Measurements from ENCODE around the gene MTMR12. TPM values are rescaled to one million over a fixed set of nuclear protein-coding genes. Genes with fewer than 3 reads are reported as not detected.

MTMR12 gene
- total RNA-seq, 6 experiments from 2014 or later = 20.7 to 26.0 (median 22.4) TPM

DNA sequence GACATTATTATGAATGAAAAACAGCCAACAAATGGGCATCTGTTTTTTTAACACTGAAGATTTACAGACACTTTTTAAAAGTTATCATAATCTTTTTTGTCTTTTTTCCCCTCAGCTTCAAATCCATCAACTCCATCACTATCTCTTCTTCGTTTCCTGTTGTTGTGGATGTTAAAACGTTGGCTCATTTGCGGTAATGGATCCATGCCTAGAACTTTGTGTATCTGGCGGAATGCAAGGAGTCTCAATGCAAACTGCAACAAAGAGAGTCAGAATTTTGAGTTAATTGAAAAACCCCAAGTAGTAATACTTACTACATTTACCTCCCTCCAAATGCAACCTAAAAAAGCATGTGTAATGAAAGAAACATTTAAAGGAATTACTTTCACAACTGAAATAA is 42.9 kb upstream of the MTMR12 start:
- TF ChIP-seq, protein P1, sequence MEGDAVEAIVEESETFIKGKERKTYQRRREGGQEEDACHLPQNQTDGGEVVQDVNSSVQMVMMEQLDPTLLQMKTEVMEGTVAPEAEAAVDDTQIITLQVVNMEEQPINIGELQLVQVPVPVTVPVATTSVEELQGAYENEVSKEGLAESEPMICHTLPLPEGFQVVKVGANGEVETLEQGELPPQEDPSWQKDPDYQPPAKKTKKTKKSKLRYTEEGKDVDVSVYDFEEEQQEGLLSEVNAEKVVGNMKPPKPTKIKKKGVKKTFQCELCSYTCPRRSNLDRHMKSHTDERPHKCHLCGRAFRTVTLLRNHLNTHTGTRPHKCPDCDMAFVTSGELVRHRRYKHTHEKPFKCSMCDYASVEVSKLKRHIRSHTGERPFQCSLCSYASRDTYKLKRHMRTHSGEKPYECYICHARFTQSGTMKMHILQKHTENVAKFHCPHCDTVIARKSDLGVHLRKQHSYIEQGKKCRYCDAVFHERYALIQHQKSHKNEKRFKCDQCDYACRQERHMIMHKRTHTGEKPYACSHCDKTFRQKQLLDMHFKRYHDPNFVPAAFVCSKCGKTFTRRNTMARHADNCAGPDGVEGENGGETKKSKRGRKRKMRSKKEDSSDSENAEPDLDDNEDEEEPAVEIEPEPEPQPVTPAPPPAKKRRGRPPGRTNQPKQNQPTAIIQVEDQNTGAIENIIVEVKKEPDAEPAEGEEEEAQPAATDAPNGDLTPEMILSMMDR (IDR thresholded peaks at IDR 0.05) = no peak
- Mint-ChIP-seq H3K27me3 (ENCODE audit: insufficient read depth) (no peaks in the 10 kb centered on the region), H3K4me3 (no peak overlapping the region), H3K27ac (no peak overlapping the region), H3K4me1 (ENCODE audit: low read depth) (peaks cover 7% of the 10 kb centered on the region; the same call in 1 of the 2 replicates), H3K36me3 (ENCODE audit: low read depth) (peaks cover 18% of the 10 kb centered on the region), H3K9me3 (no peaks in the 10 kb centered on the region)
- no peak for DNase-seq

- H3K9me3 Mint-ChIP-seq = no peaks in the 10 kb centered on the region
- no peak overlapping the region for H3K27ac Mint-ChIP-seq
- no peaks in the 10 kb centered on the region for H3K27me3 Mint-ChIP-seq (ENCODE audit: insufficient read depth)
- peaks cover 20% of the 10 kb centered on the region for H3K36me3 Mint-ChIP-seq (ENCODE audit: low read depth)
- TF ChIP-seq, protein P1 (IDR thresholded peaks at IDR 0.05) = no peak
- H3K4me3 Mint-ChIP-seq = no peak overlapping the region
- no peak for DNase-seq
- H3K4me1 Mint-ChIP-seq (ENCODE audit: low read depth) = peaks cover 7% of the 10 kb centered on the region; the same call in 1 of the 2 replicates
Measured at GRCh38 chr5:32353420-32353819, 40.7 kb upstream of the MTMR12 start.

- no peaks in the 10 kb centered on the region for H3K27me3 Mint-ChIP-seq (ENCODE audit: insufficient read depth)
- no peak overlapping the region for H3K4me3 Mint-ChIP-seq
- no peak for DNase-seq
- H3K36me3 Mint-ChIP-seq (ENCODE audit: low read depth) = peaks cover 21% of the 10 kb centered on the region
- TF ChIP-seq, protein P1 (IDR thresholded peaks at IDR 0.05) = no peak
- peaks cover 3% of the 10 kb centered on the region for H3K9me3 Mint-ChIP-seq
- no peak overlapping the region for H3K27ac Mint-ChIP-seq
- peaks cover 7% of the 10 kb centered on the region; the same call in 1 of the 2 replicates for H3K4me1 Mint-ChIP-seq (ENCODE audit: low read depth)
Measured at GRCh38 chr5:32352685-32353084, 39.9 kb upstream of the MTMR12 start.

- Mint-ChIP-seq H3K9me3 (peaks cover 21% of the 10 kb centered on the region), H3K4me3 (no peak overlapping the region), H3K27ac (no peak overlapping the region), H3K36me3 (ENCODE audit: low read depth) (peaks cover 17% of the 10 kb centered on the region), H3K4me1 (ENCODE audit: low read depth) (peaks cover 5% of the 10 kb centered on the region; the same call in 1 of the 2 replicates), H3K27me3 (ENCODE audit: insufficient read depth) (no peaks in the 10 kb centered on the region)
- DNase-seq = no peak
- TF ChIP-seq, protein P1 (IDR thresholded peaks at IDR 0.05) = no peak
Measured at GRCh38 chr5:32346869-32347268, 34.1 kb upstream of the MTMR12 start.

GRCh38 chr5:32343058-32343672 is 30.4 kb upstream of the MTMR12 start:
- Mint-ChIP-seq H3K36me3 (ENCODE audit: low read depth) (peaks cover 31% of the 10 kb centered on the region), H3K4me3 (no peak overlapping the region), H3K4me1 (ENCODE audit: low read depth) (no peaks in the 10 kb centered on the region), H3K9me3 (peaks cover 58% of the 10 kb centered on the region), H3K27ac (no peak overlapping the region), H3K27me3 (ENCODE audit: insufficient read depth) (no peaks in the 10 kb centered on the region)
- DNase-seq = no peak
- TF ChIP-seq, protein P1 (IDR thresholded peaks at IDR 0.05) = no peak
